ENCODE measurements around the gene RGS11.

RGS11 gene

GRCh38 chr16:296806-297510 is 21.2 kb upstream of the RGS11 start:
- no peak for DNase-seq (ENCODE audit: low read depth)

- no peak for DNase-seq (ENCODE audit: low read depth)
These were observed 20.5 kb upstream of the RGS11 start for GRCh38 chr16:296276-296675.

GRCh38 chr16:293043-293775 is 17.5 kb upstream of the RGS11 start:
- no peak for DNase-seq (ENCODE audit: low read depth)

GRCh38 chr16:291539-291938 is 15.8 kb upstream of the RGS11 start:
- DNase-seq (ENCODE audit: low read depth), result no peak

- no peak for DNase-seq (ENCODE audit: low read depth)
These were observed 15.1 kb upstream of the RGS11 start for GRCh38 chr16:290681-291405.

- DNase-seq (ENCODE audit: low read depth), result no peak
These were observed 14.4 kb upstream of the RGS11 start for GRCh38 chr16:290015-290680.

- no peak for DNase-seq (ENCODE audit: low read depth)
These were observed 13.8 kb upstream of the RGS11 start for GRCh38 chr16:289395-289997.

- no peak for DNase-seq (ENCODE audit: low read depth)
These were observed 12.5 kb upstream of the RGS11 start for GRCh38 chr16:287981-288920.

- DNase-seq (ENCODE audit: low read depth), result no peak
These were observed 11.6 kb upstream of the RGS11 start for GRCh38 chr16:287298-287811.

- no peak for DNase-seq (ENCODE audit: low read depth)
These were observed 10.9 kb upstream of the RGS11 start for GRCh38 chr16:286491-287297.

- no peak for DNase-seq (ENCODE audit: low read depth)
These were observed 9.7 kb upstream of the RGS11 start for GRCh38 chr16:285146-286055.

- DNase-seq (ENCODE audit: low read depth), result no peak
These were observed 8.7 kb upstream of the RGS11 start for GRCh38 chr16:284204-285120.

- no peak for DNase-seq (ENCODE audit: low read depth)
These were observed 7.5 kb upstream of the RGS11 start, which contains the start of gene PDIA2 for GRCh38 chr16:283033-283805. TSS of gene PDIA2 (plus strand) at chr16:283164. CDS start at chr16:283170, 6 bp downstream.

GRCh38 chr16:282491-282890 is 6.7 kb upstream of the RGS11 start:
- no peak for DNase-seq (ENCODE audit: low read depth)

- DNase-seq (ENCODE audit: low read depth), result no peak
These were observed 6.0 kb upstream of the RGS11 start for GRCh38 chr16:281660-282255.

GRCh38 chr16:280991-281659 is 5.4 kb upstream of the RGS11 start:
- DNase-seq (ENCODE audit: low read depth), result no peak
